ENCODE results near the gene FYCO1.
"Not testable (repeated sequence)": the region's sequence is repeated elsewhere in the genome, so short reads cannot be mapped to it uniquely, and the experiment has no call there.

The FYCO1 gene

GRCh38 chr3:45995236-45996192, at the start of gene FYCO1:
FYCO1 (minus strand) TSS chr3:45995824; CDS start chr3:45984910, 10,914 bp downstream.
- no peak for FAIRE-seq

DNA sequence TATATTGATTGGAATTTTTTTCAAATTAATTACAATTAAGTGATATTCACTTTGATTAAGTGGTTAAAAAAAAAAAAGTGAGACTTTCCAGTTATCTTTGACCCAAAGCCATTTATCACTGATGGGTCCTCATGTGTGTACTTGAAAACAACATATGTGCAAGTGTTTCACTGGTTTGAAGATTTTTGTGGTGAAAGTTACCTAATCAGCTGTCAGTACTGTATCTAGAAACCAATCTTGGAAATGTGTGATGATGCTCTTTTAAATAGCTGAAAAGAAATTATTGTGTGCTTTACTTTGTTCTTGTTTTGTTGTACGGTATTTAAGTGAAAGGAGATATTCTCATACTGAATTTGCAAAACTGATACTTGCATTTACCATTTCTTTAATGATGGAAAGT, 43.3 kb upstream of the FYCO1 start:
- no peak for FAIRE-seq

GRCh38 chr3:46038071-46038470, 42.4 kb upstream of the FYCO1 start:
- FAIRE-seq = not testable (repeated sequence)

GRCh38 chr3:46036191-46036590, 40.6 kb upstream of the FYCO1 start:
- FAIRE-seq = peak; percentile 55

- FAIRE-seq = no peak
These were observed 36.1 kb upstream of the FYCO1 start for GRCh38 chr3:46031747-46032146.

DNA sequence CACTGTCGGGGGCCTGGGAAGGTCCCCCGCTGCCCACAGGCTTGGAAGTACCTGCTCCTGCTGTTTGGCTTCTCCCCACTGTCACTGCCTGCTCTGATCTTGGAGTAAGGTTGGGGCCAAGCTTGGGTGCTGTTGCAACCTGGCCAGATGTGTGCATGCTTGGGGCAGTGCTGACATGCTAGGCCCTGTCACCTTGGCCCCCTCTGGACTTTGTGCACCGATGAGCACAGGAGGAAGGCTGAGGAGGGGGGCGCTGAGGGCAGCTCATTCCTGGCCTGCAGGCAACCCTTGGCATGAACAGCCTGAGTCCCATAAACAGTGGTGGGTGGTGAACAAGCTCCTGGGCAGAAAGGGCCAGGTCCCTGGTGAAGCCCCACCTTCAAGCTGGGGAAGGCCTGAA, 35.6 kb upstream of the FYCO1 start:
- no peak for FAIRE-seq

DNA sequence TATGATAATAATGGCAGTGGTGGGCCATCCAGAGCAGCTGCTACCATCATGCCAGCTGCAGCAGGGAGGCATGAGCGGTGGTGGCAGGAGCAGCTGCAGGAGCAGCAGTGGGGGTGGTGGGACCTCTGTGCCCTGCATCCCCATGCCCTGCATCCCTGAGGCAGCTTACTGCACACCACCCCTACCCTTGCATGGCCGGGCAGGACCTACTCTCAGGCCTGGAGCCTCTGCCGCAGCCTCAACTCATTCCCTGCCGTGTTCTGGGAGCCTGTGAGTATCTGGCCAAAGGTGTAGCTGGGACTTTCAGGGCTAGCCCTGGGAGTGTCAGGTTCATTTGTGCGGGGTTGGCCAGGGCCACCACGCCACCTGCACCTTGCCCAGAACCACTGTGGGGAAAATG, 35.0 kb upstream of the FYCO1 start:
- no peak for FAIRE-seq

DNA sequence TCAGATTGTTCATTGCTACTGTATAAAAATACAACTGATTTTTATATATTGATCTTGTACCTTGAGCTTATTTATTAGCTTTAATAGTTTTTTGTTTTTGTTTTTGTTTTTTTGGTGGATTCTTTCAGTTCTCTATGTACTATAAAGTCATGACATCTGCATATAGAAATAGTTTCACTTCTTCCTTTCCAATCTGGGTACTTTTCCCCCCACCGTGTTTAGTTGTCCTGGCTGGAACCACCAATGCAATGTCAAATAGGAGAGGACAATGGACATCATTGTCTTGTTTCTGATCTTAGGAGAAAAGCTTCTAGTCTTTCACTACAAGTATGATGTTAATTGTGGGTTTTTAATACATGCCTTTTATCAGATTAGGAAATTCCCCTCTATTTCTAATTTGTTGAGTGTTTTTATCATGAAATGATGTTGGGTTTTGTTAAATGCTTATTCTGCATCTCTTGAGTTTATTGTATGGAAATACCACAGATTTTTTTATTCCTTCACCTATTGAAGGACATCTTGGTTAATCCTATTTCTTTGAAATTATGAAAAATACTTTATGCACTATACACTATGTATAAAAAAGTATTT, 34.4 kb upstream of the FYCO1 start:
- FAIRE-seq = no peak

- no peak for FAIRE-seq
These were observed 32.2 kb upstream of the FYCO1 start for GRCh38 chr3:46027736-46028397.

GRCh38 chr3:46027021-46027705, 31.5 kb upstream of the FYCO1 start, which contains the start of gene XCR1:
XCR1 (minus strand) TSS chr3:46027483; CDS start chr3:46021947, 5,536 bp downstream.
- no peak for FAIRE-seq

DNA sequence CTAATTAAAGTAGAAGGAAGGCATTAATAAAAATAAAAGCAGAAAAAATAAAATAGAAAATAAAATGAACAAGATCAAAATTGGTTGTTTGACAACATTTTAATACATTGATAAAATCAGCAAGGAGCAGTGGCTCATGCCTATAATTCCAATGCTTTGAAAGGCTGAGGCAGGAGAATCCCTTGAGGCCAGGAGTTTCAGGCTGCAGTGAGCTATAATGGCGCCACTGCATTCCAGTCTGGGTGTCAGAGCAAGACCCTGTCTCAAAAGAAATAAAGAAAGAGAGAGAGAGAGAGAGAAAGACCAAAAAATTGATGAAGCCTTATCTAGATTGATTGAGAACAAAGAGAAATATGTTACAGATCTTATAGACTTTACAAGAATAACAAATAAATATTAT, 29.5 kb upstream of the FYCO1 start:
- no peak for FAIRE-seq

GRCh38 chr3:46024131-46024530, 28.5 kb upstream of the FYCO1 start:
- no peak for FAIRE-seq

DNA sequence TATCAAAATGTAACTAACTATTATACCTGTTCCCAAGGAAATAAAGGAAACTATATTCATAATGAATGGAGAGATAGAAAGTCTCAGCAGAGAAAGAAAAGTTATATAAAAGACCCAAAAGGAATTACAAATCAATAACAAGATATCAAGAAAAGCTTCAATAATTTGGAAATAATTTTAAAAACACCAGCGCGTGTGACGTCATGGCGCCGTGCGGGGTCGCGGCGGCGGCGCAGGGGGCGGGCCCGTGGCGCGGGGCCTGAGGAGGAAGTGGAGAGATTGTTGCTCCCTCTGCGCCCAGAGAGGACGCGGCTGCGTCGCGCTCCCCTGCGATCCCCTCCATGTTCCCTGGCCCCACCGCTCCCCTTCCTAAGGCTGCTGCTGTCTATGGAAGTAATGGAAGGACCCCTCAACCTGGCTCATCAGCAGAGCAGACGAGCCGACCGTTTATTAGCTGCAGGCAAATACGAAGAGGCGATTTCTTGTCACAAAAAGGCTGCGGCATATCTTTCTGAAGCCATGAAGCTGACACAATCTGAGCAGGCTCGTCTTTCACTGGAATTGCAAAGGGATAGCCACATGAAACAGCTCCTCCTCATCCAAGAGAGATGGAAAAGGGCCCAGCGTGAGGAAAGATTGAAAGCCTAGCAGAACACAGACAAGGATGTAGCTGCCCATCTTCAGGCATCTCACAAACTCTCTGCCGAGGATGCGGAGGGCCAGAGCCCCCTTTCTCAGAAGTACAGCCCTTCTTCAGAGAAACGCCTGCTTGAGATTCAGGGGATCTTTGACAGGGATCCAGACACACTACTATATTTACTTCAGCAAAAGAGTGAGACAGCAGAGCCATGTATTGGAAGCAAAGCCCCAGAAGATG, 27.5 kb upstream of the FYCO1 start:
- no peak for FAIRE-seq

DNA sequence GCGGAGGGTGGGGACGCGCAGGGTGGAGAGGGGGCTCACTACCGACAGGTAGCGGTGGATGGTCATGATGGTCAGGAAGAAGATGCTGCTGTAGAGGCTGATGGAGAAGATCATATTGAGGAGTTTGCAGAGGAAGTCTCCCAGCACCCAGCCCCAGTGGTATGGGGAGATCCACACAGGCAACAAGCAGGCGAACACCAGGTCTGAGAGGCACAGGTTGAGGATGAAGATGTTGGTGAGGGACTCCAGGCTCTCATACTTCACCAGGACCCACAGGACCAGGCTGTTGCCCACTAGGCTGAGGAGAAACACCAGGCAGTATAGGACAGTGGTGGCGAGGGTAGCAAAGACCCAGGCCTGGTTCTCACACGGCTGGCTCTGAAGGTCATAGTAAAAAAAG, 25.9 kb upstream of the FYCO1 start:
- no peak for FAIRE-seq

DNA sequence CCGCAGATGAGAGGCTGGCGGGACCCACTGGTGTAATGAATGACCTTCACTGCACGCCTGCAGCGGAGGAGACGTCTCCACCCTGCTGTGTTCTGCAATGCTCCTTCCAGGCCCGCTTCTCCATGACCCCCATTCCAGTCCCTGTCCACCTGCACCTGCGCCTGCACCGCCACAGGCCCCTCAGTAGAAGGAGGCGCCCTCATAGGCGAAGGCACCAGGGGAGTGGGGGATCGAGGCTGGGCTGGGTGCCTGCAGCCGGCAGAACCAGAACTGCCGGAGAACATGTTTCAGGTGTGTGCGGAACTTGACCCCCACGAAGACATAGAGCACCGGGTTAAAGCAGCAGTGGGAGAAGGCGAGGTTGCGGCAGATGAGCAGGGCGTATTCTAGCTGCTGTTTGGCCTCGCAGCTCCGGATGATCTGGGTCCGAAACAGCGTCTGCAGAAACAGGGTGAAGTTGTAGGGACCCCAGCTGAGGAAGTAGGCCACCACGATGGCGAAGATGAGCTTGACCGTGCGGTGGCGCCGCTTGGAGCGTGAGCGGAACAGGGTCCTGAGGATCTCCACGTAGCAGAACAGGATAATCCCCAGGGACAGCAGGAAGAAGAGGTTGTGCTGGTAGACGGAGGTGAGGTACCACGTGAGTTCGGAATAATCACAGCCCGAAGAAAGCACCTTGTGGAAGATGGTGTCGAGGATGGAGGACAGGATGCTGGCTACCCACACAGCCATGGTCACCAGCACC, 25.3 kb upstream of the FYCO1 start:
- FAIRE-seq = no peak

- FAIRE-seq = no peak
These were observed 24.1 kb upstream of the FYCO1 start for GRCh38 chr3:46019707-46020106.

GRCh38 chr3:46017720-46018119, 22.1 kb upstream of the FYCO1 start:
- no peak for FAIRE-seq

GRCh38 chr3:46013316-46014094, 17.9 kb upstream of the FYCO1 start:
- no peak for FAIRE-seq

- FAIRE-seq = no peak
These were observed 16.6 kb upstream of the FYCO1 start for GRCh38 chr3:46012246-46012645.

DNA sequence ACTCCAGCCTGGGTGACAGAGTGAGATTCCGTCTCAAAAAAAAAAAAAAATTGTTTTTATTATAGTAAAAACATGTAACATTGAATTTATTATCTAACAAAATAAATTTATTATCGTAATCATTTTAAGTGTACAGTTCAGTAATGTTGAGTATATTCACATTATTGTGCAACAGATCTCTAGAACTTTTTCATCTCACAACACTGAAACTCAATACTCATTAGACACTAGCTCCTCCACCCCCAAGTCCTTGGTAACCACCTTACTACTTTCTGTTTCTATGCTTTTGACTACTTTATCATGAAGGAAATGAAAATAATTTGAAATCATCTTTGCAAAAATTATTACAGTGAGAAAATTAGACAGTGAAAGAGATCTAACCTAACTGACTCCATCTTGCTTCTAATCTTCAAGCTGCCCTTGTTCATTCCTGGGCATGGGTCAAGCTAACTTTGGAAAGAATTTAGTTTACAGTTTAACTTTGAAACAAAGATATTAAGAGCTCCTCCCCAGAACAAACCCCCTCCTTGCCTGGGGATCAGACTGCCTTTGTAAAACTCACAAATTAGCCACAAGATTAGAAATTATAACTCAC, 15.0 kb upstream of the FYCO1 start:
- FAIRE-seq = no peak
